Measurements from ENCODE around the gene LTB.

GRCh38 chr6:31621320-31621939 lies 39.2 kb upstream of the LTB start:
- TF ChIP-seq, protein P1, sequence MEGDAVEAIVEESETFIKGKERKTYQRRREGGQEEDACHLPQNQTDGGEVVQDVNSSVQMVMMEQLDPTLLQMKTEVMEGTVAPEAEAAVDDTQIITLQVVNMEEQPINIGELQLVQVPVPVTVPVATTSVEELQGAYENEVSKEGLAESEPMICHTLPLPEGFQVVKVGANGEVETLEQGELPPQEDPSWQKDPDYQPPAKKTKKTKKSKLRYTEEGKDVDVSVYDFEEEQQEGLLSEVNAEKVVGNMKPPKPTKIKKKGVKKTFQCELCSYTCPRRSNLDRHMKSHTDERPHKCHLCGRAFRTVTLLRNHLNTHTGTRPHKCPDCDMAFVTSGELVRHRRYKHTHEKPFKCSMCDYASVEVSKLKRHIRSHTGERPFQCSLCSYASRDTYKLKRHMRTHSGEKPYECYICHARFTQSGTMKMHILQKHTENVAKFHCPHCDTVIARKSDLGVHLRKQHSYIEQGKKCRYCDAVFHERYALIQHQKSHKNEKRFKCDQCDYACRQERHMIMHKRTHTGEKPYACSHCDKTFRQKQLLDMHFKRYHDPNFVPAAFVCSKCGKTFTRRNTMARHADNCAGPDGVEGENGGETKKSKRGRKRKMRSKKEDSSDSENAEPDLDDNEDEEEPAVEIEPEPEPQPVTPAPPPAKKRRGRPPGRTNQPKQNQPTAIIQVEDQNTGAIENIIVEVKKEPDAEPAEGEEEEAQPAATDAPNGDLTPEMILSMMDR (CRISPR knock-in tag; IDR thresholded peaks at IDR 0.05), result no peak
- TF ChIP-seq, protein P2, sequence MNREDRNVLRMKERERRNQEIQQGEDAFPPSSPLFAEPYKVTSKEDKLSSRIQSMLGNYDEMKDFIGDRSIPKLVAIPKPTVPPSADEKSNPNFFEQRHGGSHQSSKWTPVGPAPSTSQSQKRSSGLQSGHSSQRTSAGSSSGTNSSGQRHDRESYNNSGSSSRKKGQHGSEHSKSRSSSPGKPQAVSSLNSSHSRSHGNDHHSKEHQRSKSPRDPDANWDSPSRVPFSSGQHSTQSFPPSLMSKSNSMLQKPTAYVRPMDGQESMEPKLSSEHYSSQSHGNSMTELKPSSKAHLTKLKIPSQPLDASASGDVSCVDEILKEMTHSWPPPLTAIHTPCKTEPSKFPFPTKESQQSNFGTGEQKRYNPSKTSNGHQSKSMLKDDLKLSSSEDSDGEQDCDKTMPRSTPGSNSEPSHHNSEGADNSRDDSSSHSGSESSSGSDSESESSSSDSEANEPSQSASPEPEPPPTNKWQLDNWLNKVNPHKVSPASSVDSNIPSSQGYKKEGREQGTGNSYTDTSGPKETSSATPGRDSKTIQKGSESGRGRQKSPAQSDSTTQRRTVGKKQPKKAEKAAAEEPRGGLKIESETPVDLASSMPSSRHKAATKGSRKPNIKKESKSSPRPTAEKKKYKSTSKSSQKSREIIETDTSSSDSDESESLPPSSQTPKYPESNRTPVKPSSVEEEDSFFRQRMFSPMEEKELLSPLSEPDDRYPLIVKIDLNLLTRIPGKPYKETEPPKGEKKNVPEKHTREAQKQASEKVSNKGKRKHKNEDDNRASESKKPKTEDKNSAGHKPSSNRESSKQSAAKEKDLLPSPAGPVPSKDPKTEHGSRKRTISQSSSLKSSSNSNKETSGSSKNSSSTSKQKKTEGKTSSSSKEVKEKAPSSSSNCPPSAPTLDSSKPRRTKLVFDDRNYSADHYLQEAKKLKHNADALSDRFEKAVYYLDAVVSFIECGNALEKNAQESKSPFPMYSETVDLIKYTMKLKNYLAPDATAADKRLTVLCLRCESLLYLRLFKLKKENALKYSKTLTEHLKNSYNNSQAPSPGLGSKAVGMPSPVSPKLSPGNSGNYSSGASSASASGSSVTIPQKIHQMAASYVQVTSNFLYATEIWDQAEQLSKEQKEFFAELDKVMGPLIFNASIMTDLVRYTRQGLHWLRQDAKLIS (CRISPR knock-in tag; IDR thresholded peaks at IDR 0.05), result no peak
- TF ChIP-seq, protein P3, sequence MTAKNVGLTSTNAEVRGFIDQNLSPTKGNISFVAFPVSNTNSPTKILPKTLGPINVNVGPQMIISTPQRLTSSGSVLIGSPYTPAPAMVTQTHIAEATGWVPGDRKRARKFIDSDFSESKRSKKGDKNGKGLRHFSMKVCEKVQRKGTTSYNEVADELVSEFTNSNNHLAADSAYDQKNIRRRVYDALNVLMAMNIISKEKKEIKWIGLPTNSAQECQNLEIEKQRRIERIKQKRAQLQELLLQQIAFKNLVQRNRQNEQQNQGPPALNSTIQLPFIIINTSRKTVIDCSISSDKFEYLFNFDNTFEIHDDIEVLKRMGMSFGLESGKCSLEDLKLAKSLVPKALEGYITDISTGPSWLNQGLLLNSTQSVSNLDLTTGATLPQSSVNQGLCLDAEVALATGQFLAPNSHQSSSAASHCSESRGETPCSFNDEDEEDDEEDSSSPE (CRISPR knock-in tag; IDR thresholded peaks at IDR 0.05), result no peak
- TF ChIP-seq FLYWCH1 (CRISPR knock-in tag; IDR thresholded peaks at IDR 0.05), result no peak
- no peak for TF ChIP-seq ZEB1 (IDR thresholded peaks at IDR 0.05; ENCODE audit: insufficient replicate concordance, low read depth)
- no peak for TF ChIP-seq JUND (CRISPR knock-in tag; IDR thresholded peaks at IDR 0.05)
